ENCODE data around the gene CPVL. TPM values are rescaled to one million over a fixed set of nuclear protein-coding genes. Genes with fewer than 3 reads are reported as not detected.
"Not testable (repeated sequence)": the region's sequence is repeated elsewhere in the genome, so short reads cannot be mapped to it uniquely, and the experiment has no call there.

Gene CPVL
- total RNA-seq, 1 experiment from 2014 or later, result not detected

- DNase-seq (ENCODE audit: low read depth), result peak; percentile 6
- in situ Hi-C loops (cut with HindIII; ENCODE audit: low pct_unique_long_range_greater_than_20kb, low sequenced_read_pairs), result no loop called here
Observed at GRCh38 chr7:29105191-29105590, 41.1 kb downstream of the CPVL start.

GRCh38 chr7:29102558-29103151, 43.7 kb downstream of the CPVL start:
- in situ Hi-C loops (cut with HindIII; ENCODE audit: low pct_unique_long_range_greater_than_20kb, low sequenced_read_pairs), result no loop called here
- peak; percentile 41 for DNase-seq (ENCODE audit: low read depth)

GRCh38 chr7:29100924-29101323, 45.4 kb downstream of the CPVL start:
- DNase-seq (ENCODE audit: low read depth), result no peak
- in situ Hi-C loops (cut with HindIII; ENCODE audit: low pct_unique_long_range_greater_than_20kb, low sequenced_read_pairs), result no loop called here

GRCh38 chr7:29099896-29100847, 46.2 kb downstream of the CPVL start:
- in situ Hi-C loops (cut with HindIII; ENCODE audit: low pct_unique_long_range_greater_than_20kb, low sequenced_read_pairs), result no loop called here
- no peak for DNase-seq (ENCODE audit: low read depth)

GRCh38 chr7:29096446-29096730, 49.9 kb downstream of the CPVL start:
- no peak for DNase-seq (ENCODE audit: low read depth)
- in situ Hi-C loops (cut with HindIII; ENCODE audit: low pct_unique_long_range_greater_than_20kb, low sequenced_read_pairs), result no loop called here

GRCh38 chr7:29095631-29096445, 50.5 kb downstream of the CPVL start:
- in situ Hi-C loops (cut with HindIII; ENCODE audit: low pct_unique_long_range_greater_than_20kb, low sequenced_read_pairs), result no loop called here
- no peak for DNase-seq (ENCODE audit: low read depth)

- in situ Hi-C loops (cut with HindIII; ENCODE audit: low pct_unique_long_range_greater_than_20kb, low sequenced_read_pairs), result not testable (repeated sequence)
- DNase-seq (ENCODE audit: low read depth), result peak; percentile 10
Observed at GRCh38 chr7:29093091-29093490, 53.2 kb downstream of the CPVL start.

GRCh38 chr7:29091715-29092114, 54.6 kb downstream of the CPVL start:
- in situ Hi-C loops (cut with HindIII; ENCODE audit: low pct_unique_long_range_greater_than_20kb, low sequenced_read_pairs), result no loop called here
- no peak for DNase-seq (ENCODE audit: low read depth)

- no peak for DNase-seq (ENCODE audit: low read depth)
- in situ Hi-C loops (cut with HindIII; ENCODE audit: low pct_unique_long_range_greater_than_20kb, low sequenced_read_pairs), result no loop called here
Observed at GRCh38 chr7:29090836-29091601, 55.3 kb downstream of the CPVL start.

- no peak for DNase-seq (ENCODE audit: low read depth)
- in situ Hi-C loops (cut with HindIII; ENCODE audit: low pct_unique_long_range_greater_than_20kb, low sequenced_read_pairs), result no loop called here
Observed at GRCh38 chr7:29090151-29090805, 56.1 kb downstream of the CPVL start.

- no peak for DNase-seq (ENCODE audit: low read depth)
- in situ Hi-C loops (cut with HindIII; ENCODE audit: low pct_unique_long_range_greater_than_20kb, low sequenced_read_pairs), result no loop called here
Observed at GRCh38 chr7:29087840-29088170, 58.5 kb downstream of the CPVL start.

- in situ Hi-C loops (cut with HindIII; ENCODE audit: low pct_unique_long_range_greater_than_20kb, low sequenced_read_pairs), result no loop called here
- no peak for DNase-seq (ENCODE audit: low read depth)
Observed at GRCh38 chr7:29086545-29086944, 59.8 kb downstream of the CPVL start.

GRCh38 chr7:29084832-29085231, 61.5 kb downstream of the CPVL start:
- no peak for DNase-seq (ENCODE audit: low read depth)
- in situ Hi-C loops (cut with HindIII; ENCODE audit: low pct_unique_long_range_greater_than_20kb, low sequenced_read_pairs), result no loop called here

- no peak for DNase-seq (ENCODE audit: low read depth)
- in situ Hi-C loops (cut with HindIII; ENCODE audit: low pct_unique_long_range_greater_than_20kb, low sequenced_read_pairs), result no loop called here
Observed at GRCh38 chr7:29080803-29081202, 65.5 kb downstream of the CPVL start.

GRCh38 chr7:29078311-29079260, 67.8 kb downstream of the CPVL start:
- in situ Hi-C loops (cut with HindIII; ENCODE audit: low pct_unique_long_range_greater_than_20kb, low sequenced_read_pairs), result no loop called here
- DNase-seq (ENCODE audit: low read depth), result no peak

GRCh38 chr7:29077854-29078253, 68.5 kb downstream of the CPVL start:
- in situ Hi-C loops (cut with HindIII; ENCODE audit: low pct_unique_long_range_greater_than_20kb, low sequenced_read_pairs), result no loop called here
- no peak for DNase-seq (ENCODE audit: low read depth)

- no peak for DNase-seq (ENCODE audit: low read depth)
- in situ Hi-C loops (cut with HindIII; ENCODE audit: low pct_unique_long_range_greater_than_20kb, low sequenced_read_pairs), result no loop called here
Observed at GRCh38 chr7:29077176-29077575, 69.2 kb downstream of the CPVL start.

Measured in Caki2 (cell line).